ENCODE data around the gene GSPT1. TPM values are rescaled to one million over a fixed set of nuclear protein-coding genes. Genes with fewer than 3 reads are reported as not detected.
A peak's percentile ranks its signal among the peaks of the same experiment; 100 is the strongest.

GSPT1 gene
- total RNA-seq, 1 experiment from 2014 or later = 199 TPM

GRCh38 chr16:11880007-11880406 lies 35.7 kb downstream of the GSPT1 start:
- Mint-ChIP-seq H3K27me3 (ENCODE audit: insufficient read depth, unreplicated experiment) (no peaks in the 10 kb centered on the region), H3K36me3 (ENCODE audit: insufficient read depth, unreplicated experiment) (peaks cover 94% of the 10 kb centered on the region), H3K4me1 (ENCODE audit: insufficient read depth, unreplicated experiment) (peaks cover 14% of the 10 kb centered on the region), H3K27ac (ENCODE audit: low read depth, unreplicated experiment) (peak overlapping the region; percentile 36), H3K9me3 (ENCODE audit: unreplicated experiment) (no peaks in the 10 kb centered on the region), H3K4me3 (ENCODE audit: unreplicated experiment) (no peak overlapping the region)
- ChIA-PET CTCF (no interaction called here), POLR2A (no interaction called here)
- TF ChIP-seq, protein P1, sequence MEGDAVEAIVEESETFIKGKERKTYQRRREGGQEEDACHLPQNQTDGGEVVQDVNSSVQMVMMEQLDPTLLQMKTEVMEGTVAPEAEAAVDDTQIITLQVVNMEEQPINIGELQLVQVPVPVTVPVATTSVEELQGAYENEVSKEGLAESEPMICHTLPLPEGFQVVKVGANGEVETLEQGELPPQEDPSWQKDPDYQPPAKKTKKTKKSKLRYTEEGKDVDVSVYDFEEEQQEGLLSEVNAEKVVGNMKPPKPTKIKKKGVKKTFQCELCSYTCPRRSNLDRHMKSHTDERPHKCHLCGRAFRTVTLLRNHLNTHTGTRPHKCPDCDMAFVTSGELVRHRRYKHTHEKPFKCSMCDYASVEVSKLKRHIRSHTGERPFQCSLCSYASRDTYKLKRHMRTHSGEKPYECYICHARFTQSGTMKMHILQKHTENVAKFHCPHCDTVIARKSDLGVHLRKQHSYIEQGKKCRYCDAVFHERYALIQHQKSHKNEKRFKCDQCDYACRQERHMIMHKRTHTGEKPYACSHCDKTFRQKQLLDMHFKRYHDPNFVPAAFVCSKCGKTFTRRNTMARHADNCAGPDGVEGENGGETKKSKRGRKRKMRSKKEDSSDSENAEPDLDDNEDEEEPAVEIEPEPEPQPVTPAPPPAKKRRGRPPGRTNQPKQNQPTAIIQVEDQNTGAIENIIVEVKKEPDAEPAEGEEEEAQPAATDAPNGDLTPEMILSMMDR (IDR thresholded peaks at IDR 0.05; ENCODE audit: unreplicated experiment) = no peak
- peak; percentile 16 for DNase-seq (ENCODE audit: unreplicated experiment)
- intact Hi-C loops (cut with micrococcal nuclease) = no loop called here
- BruUV-seq (replicated peaks) = no TSS peak

- no peaks in the 10 kb centered on the region for H3K9me3 Mint-ChIP-seq (ENCODE audit: unreplicated experiment)
- DNase-seq (ENCODE audit: unreplicated experiment) = peak; percentile 47
- H3K36me3 Mint-ChIP-seq (ENCODE audit: insufficient read depth, unreplicated experiment) = peaks cover 94% of the 10 kb centered on the region
- intact Hi-C loops (cut with micrococcal nuclease) = no loop called here
- no peak overlapping the region for H3K27ac Mint-ChIP-seq (ENCODE audit: low read depth, unreplicated experiment)
- TF ChIP-seq, protein P1 (IDR thresholded peaks at IDR 0.05; ENCODE audit: unreplicated experiment) = no peak
- H3K4me1 Mint-ChIP-seq (ENCODE audit: insufficient read depth, unreplicated experiment) = peaks cover 14% of the 10 kb centered on the region
- POLR2A ChIA-PET = interaction anchor here (0.8 to 1.5 kb wide), 3 partner anchors 26 to 78 kb away, joined by 3 to 4 read pairs (median 3); partner anchors contain the start of gene RSL1D1
- no peak overlapping the region for H3K4me3 Mint-ChIP-seq (ENCODE audit: unreplicated experiment)
- CTCF ChIA-PET = no interaction called here
- no peaks in the 10 kb centered on the region for H3K27me3 Mint-ChIP-seq (ENCODE audit: insufficient read depth, unreplicated experiment)
- BruUV-seq (replicated peaks) = no TSS peak
These were observed 38.4 kb downstream of the GSPT1 start for GRCh38 chr16:11877374-11877773.

- peak overlapping the region; percentile 19 for H3K27ac Mint-ChIP-seq (ENCODE audit: low read depth, unreplicated experiment)
- no peaks in the 10 kb centered on the region for H3K9me3 Mint-ChIP-seq (ENCODE audit: unreplicated experiment)
- TF ChIP-seq, protein P1 (IDR thresholded peaks at IDR 0.05; ENCODE audit: unreplicated experiment) = no peak
- intact Hi-C loops (cut with micrococcal nuclease) = no loop called here
- no TSS peak for BruUV-seq (replicated peaks)
- H3K27me3 Mint-ChIP-seq (ENCODE audit: insufficient read depth, unreplicated experiment) = no peaks in the 10 kb centered on the region
- peaks cover 92% of the 10 kb centered on the region for H3K36me3 Mint-ChIP-seq (ENCODE audit: insufficient read depth, unreplicated experiment)
- CTCF ChIA-PET = no interaction called here
- H3K4me1 Mint-ChIP-seq (ENCODE audit: insufficient read depth, unreplicated experiment) = peaks cover 14% of the 10 kb centered on the region
- H3K4me3 Mint-ChIP-seq (ENCODE audit: unreplicated experiment) = no peak overlapping the region
- no peak for DNase-seq (ENCODE audit: unreplicated experiment)
- POLR2A ChIA-PET = interaction anchor here (0.9 kb wide), 1 partner anchor 9 kb away, joined by 4 read pairs; no protein-coding TSS in a partner anchor
These were observed 39.5 kb downstream of the GSPT1 start for GRCh38 chr16:11876306-11876705.

DNA sequence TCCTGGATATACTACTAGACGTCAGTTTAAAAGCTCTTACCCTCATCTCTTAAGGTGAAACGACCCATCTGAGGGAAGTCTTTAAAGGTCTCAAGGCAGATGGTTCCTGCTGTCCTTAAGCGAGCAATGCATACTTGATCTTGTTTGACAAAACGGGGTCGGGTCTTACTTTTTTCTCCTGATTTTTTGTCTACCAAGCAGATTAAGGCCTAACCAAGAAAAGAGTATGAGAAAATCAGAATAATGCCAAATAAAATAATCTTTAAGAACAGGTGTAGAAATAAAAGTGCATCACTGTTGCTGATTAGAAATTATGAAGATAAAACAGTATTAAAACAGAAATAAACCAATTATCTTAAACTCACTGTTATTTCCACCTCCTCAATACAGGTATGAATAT lies 40.0 kb downstream of the GSPT1 start:
- BruUV-seq (replicated peaks) = no TSS peak

More for the DNA sequence above, 40.0 kb downstream of the GSPT1 start:
- POLR2A ChIA-PET = interaction anchor here (0.9 kb wide), 1 partner anchor 25 kb away, joined by 3 read pairs; no protein-coding TSS in a partner anchor
- Mint-ChIP-seq H3K36me3 (ENCODE audit: insufficient read depth, unreplicated experiment) (peaks cover 91% of the 10 kb centered on the region), H3K4me3 (ENCODE audit: unreplicated experiment) (no peak overlapping the region), H3K27me3 (ENCODE audit: insufficient read depth, unreplicated experiment) (no peaks in the 10 kb centered on the region), H3K27ac (ENCODE audit: low read depth, unreplicated experiment) (peak overlapping the region; percentile 19), H3K9me3 (ENCODE audit: unreplicated experiment) (no peaks in the 10 kb centered on the region), H3K4me1 (ENCODE audit: insufficient read depth, unreplicated experiment) (peaks cover 14% of the 10 kb centered on the region)
- intact Hi-C loops (cut with micrococcal nuclease) = no loop called here
- CTCF ChIA-PET = interaction anchor here (1.6 to 1.7 kb wide), 2 partner anchors 40 to 78 kb away, joined by 4 read pairs; no protein-coding TSS in a partner anchor
- TF ChIP-seq, protein P1 (IDR thresholded peaks at IDR 0.05; ENCODE audit: unreplicated experiment) = no peak
- no peak for DNase-seq (ENCODE audit: unreplicated experiment)
